ENCODE measurements around the gene CFD. TPM values are rescaled to one million over a fixed set of nuclear protein-coding genes. Genes with fewer than 3 reads are reported as not detected.
"Not testable (repeated sequence)": the region's sequence is repeated elsewhere in the genome, so short reads cannot be mapped to it uniquely, and the experiment has no call there.

The CFD gene
- total RNA-seq, 1 experiment from 2014 or later = 2.3 TPM

- no peak for DNase-seq (ENCODE audit: low spot score)
Measured at GRCh38 chr19:852136-853013, 7.1 kb upstream of the CFD start, which contains the start of gene ELANE. Gene ELANE, plus strand, starts transcription at chr19:852303. Its CDS starts 26 bp downstream, at chr19:852329.

DNA sequence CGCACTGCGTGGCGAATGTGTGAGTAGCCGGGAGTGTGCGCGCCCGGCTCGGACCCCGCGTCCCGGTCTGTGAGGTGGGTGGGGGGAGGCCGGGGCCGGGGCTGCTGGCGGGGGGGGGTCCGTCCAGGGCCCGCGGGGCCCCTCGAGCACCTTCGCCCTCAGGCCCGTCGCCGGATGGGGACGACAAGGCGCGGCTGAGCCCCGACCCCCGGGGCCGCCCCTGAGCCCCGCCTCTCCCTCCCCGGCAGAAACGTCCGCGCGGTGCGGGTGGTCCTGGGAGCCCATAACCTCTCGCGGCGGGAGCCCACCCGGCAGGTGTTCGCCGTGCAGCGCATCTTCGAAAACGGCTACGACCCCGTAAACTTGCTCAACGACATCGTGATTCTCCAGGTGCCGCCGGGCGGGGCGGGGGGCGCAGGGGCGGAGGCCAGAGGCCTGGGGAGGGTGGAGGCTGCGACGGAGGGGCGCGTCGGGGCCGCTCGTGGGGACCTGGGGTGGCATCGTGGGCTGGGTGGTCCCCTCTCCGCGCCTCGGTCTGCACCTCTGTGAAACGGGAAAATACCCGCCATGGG is 6.4 kb upstream of the CFD start:
- DNase-seq (ENCODE audit: low spot score) = no peak

- not testable (repeated sequence) for DNase-seq (ENCODE audit: low spot score)
Measured at GRCh38 chr19:853614-854220, 5.7 kb upstream of the CFD start.

DNA sequence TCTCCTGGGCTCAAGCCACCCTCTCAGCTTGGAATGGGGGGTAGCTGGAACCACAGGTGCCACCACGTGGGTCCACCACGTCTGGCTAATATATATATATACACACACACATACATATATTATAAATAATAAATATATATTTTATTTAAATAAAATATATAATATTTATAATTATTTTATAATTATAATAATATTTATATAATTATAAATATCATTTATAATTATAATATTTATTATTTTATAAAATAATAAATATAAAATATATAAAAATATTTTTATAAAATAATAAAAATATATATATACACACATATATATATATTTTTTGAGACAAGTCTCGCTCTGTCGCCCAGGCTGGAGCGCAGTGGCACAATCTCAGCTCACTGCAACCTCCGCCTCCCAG is 4.9 kb upstream of the CFD start:
- no peak for DNase-seq (ENCODE audit: low spot score)

DNA sequence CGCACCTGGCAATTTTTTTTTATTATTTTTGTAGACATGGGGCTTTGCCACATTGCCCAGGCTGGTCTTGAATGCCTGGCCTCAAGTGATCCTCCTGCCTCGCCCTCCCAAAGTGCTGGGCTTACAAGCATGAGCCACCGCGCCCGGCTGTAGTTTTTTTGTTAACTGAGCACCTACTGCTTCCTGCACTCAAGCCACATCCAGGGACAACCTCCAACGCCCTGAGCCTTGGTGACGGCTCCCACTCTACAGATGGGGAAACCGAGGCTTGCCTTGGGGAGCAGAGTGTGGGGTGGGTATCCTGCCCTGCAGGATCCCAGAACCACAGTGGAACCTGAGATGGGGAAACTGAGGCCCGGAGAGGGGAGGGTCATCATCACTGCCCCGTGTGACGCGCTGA is 4.3 kb upstream of the CFD start:
- DNase-seq (ENCODE audit: low spot score) = no peak

- DNase-seq (ENCODE audit: low spot score) = no peak
Measured at GRCh38 chr19:855566-856120, 3.8 kb upstream of the CFD start.

DNA sequence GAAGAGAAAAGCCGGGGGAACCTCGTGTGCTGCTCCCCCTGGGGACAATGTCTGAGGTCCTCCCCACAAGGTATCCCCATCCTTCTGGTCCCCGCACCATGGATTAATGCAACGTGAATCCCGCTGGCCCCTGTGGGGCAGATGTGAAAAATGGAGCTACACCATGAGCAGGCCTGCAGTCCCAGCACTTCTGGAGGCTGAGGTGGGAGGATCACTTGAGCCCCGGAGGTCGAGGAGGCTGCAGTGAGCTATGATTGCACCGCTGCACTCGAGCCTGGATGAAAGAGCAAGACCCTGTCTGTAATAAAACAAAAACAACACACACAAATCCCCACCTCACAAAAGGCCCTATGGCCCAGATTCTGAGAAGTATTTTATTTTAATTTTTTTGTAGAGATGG is 1.2 kb upstream of the CFD start:
- DNase-seq (ENCODE audit: low spot score) = no peak

- DNase-seq (ENCODE audit: low spot score) = no peak
Measured at GRCh38 chr19:861141-861755, 1.8 kb downstream of the CFD start.

- DNase-seq (ENCODE audit: low spot score) = no peak
Measured at GRCh38 chr19:861756-862580, 2.5 kb downstream of the CFD start.

DNA sequence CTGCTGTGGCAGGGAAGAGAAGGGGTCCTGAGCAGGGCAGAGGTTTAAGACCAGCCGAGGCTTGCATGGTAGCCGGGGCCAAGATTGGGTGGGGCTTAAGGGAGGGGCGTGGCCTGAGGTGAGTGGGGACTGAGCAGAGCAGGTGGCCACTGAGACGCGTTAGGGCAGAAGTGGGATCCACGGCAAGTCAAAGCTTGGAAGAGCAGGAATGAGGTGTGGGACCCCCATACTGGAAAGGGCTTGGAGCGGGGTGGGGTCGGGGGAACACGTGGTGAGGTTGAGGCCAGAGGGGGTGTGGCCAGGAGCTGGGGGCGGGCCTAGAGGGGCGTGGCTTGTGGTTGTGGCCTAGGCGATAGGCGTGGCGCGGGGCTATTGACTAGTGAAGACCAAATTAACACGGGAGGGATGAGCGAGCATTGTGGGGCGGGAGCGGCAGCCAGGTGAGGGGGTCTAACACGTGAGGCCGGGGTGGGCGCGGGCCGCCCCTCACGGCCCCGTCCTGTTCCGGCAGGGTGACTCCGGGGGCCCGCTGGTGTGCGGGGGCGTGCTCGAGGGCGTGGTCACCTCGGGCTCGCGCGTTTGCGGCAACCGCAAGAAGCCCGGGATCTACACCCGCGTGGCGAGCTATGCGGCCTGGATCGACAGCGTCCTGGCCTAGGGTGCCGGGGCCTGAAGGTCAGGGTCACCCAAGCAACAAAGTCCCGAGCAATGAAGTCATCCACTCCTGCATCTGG is 3.3 kb downstream of the CFD start:
- DNase-seq (ENCODE audit: low spot score) = no peak

DNA sequence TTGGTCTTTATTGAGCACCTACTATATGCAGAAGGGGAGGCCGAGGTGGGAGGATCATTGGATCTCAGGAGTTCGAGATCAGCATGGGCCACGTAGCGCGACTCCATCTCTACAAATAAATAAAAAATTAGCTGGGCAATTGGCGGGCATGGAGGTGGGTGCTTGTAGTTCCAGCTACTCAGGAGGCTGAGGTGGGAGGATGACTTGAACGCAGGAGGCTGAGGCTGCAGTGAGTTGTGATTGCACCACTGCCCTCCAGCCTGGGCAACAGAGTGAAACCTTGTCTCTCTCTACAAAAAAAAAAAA is 3.8 kb downstream of the CFD start:
- DNase-seq (ENCODE audit: low spot score) = no peak

GRCh38 chr19:866769-867300 is 7.4 kb downstream of the CFD start:
- DNase-seq (ENCODE audit: low spot score) = no peak

DNA sequence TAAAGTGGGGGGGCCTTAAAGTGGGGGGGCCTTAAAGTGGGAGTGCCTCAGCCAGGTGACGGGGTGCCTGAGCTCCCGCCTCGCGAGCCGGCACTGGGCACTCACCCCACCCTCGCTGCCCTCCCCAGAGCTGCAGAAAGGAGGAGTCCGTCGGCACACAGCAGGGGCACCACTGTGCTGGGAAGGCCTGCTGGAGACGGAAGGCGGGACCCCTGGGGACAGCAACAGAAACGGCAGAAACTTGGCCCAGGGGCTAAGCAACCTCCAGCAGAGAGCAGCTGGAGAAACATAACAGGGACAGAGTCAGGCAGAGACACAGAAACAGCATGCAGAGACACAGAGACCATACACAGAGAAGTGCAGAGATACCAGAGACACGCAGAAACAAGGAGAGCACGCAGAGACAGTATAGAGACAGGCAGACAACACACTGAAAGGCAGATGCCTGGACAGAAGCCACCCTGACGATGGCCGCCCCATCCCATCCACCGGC is 7.9 kb downstream of the CFD start:
- no peak for DNase-seq (ENCODE audit: low spot score)

DNA sequence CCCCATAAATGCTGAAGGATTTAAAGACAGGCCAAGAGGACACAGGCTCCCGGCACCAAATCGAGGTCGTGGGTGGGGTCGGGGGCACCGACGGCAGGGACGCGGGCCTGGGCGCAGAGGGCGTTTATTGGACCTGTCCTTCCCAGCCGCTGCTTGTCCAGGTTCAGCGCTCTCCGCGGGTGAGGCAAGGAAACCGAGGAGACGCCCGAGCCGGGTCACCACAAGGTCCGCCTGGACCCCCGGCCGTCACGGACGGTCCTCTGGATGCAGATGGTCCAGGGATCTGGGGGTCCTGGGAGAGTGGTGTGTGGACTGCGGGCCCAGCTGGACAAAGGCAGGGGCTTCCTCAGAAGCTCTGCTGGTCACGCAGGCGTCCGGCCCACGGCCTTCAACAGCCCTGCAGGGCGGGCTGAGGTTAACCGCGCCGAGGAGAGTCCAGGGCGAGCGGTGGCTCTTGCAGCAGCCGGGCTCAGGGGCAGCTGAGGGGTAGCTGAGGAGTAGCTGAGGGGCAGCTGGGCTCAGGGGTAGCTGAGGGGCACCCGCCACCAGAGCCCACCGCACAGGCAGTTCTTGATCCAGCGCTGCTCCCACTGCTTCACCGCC is 8.5 kb downstream of the CFD start:
- no peak for DNase-seq (ENCODE audit: low spot score)

DNA sequence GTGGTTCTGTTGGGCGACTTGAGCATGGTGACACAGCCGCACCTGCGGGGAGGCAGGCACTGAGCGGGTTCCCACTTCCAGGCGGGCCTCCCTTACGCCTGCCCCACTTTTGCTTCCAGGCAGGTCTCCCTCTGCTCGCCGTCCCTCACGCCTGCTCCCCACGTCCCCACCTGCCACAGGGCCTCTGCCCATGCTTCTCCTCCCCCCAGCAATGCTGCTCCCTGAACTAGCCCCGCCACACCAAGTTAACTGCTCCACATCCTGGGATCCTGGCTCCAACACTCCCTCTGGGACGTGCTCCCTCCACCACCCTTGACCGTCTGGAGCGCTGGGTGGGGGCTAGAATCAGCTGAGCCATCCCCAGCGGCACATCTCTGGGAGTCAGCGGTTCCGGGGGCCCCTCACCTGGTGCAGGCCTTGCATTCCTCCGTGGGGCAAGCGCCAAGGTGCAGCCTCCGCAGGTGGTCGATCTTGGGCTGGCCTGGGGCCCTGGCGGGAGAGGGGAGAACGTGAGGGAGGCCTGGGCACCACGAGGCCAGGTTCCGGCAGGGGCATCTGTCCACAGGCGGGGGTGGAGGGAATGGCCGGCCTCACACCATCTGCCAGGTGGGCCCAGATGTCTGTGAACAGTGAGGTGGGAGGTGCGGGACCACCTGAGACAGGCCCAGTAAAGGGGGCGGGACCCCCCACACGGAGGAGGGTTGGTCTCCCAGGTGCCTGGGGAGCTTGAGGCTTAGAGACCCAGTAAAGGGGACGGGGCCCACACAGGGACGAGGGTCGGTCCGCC is 9.2 kb downstream of the CFD start:
- DNase-seq (ENCODE audit: low spot score) = no peak

DNA sequence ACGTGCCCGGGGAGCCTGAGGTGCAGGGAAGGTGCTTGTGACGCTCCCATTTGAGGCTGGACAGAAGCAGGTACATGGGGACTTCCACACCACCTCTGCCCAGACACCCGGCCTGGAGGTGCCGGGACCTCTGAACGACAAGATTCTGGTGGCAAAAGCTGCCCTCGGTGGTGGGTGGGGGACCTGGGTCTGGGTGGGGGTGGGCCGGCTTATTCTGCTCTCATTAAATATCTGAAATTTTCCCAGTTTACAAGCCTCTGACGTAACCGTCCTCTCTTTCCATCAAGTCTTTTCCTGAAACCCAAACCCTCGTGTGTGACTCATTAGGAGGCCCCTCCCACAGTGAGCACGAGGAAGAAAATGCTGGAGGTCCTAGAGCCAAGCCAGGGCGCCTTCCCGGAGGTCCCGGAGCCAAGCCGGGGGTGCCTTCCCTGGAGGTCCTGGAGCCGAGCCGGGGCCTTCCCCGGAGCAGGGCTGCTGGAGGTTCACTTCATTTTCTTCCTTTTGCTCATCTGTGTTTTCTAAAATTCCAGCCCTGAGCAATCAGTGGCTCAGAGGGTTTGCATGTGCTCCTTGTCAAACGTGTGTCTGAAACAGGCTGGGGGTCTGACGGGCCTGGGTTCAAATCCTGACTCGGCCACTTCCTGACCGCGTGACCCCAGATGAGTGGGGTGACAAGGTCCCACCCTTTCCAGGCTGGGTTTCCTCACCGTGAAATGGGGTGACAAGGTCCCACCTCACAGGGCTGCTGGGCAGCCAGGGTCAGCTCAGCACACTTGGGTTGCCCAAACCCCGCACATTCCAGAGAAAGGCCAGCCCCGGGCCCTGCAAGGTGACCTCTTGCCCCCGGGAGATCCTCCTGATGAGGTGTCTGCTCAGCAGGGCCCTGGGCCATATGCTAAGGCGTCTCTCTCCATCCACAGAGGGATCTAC is 10.0 kb downstream of the CFD start:
- peak; percentile 83 for DNase-seq (ENCODE audit: low spot score)

- DNase-seq (ENCODE audit: low spot score) = no peak
Measured at GRCh38 chr19:870314-870713, 10.8 kb downstream of the CFD start.

DNA sequence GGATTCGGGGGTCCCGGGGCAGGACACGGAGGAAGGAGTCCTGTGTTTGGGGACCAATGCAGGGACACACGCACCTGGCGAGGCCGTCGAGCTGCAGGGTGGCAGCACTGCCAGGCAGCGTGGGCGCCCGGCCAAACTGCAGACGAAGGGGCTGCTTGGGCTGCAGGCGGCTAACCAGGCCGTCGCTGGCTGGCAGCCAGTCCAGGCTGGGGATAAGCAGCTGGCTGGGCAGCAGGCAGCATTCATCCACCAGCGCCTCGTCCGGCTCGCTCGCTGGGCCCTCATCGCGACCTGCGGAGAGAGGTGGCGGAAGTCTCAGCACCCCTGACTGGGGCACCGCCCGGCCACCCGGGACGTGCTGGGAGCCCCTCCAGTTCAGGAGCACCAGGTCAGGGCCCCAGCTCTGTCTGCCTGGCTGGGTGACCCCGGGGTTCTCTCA is 11.5 kb downstream of the CFD start:
- no peak for DNase-seq (ENCODE audit: low spot score)
